MCF 10A (cell line): ENCODE data around the gene SMAD9. TPM values are rescaled to one million over a fixed set of nuclear protein-coding genes. Genes with fewer than 3 reads are reported as not detected.
"Not testable (repeated sequence)": the region's sequence is repeated elsewhere in the genome, so short reads cannot be mapped to it uniquely, and the experiment has no call there.

ENCODE experiments used
- BruUV-seq: library from RNA; stranded (reverse); fragments of 400-500 nt; replicated peaks from 2 replicates; lab custom pipeline; 2021; lab: Mats Ljungman, UMichigan
- CTCF ChIA-PET: fragments of 300-600 bp; sonication (Branson Sonifier 250); formaldehyde crosslinking; extraction: SDS; loops from one replicate; lab custom pipeline; 2021; ENCODE audit warnings: antibody characterized with exemption, inconsistent platforms; lab: Yijun Ruan, JAX
- POLR2A ChIA-PET: fragments of 300-600, 350-650 bp; sonication (Branson Sonifier 250); formaldehyde crosslinking; extraction: SDS; loops from one replicate; lab custom pipeline; 2020; ENCODE audit warnings: antibody characterized with exemption, inconsistent platforms; lab: Yijun Ruan, JAX
- DNase-seq: peaks from one replicate; pipeline ENCODE4 v3.0.0-alpha.2; 2018; ENCODE audit not compliant: unreplicated experiment
- H3K27ac Mint-ChIP-seq: one replicate; pipeline ENCODE4 v1.8.0; 2022; ENCODE audit warnings: mild to moderate bottlenecking, low read depth, mixed read lengths; ENCODE audit not compliant: unreplicated experiment
- H3K27me3 Mint-ChIP-seq: one replicate; pipeline ENCODE4 v1.8.0; 2022; ENCODE audit warnings: mixed read lengths; ENCODE audit not compliant: insufficient read depth, unreplicated experiment
- H3K36me3 Mint-ChIP-seq: one replicate; pipeline ENCODE4 v1.8.0; 2022; ENCODE audit warnings: mild to moderate bottlenecking, moderate library complexity, mixed read lengths; ENCODE audit not compliant: insufficient read depth, unreplicated experiment
- H3K4me1 Mint-ChIP-seq: one replicate; pipeline ENCODE4 v1.8.0; 2022; ENCODE audit warnings: mixed read lengths; ENCODE audit not compliant: insufficient read depth, unreplicated experiment
- H3K4me3 Mint-ChIP-seq: one replicate; pipeline ENCODE4 v1.8.0; 2022; ENCODE audit warnings: mild to moderate bottlenecking, moderate library complexity, mixed read lengths; ENCODE audit not compliant: unreplicated experiment
- H3K9me3 Mint-ChIP-seq: one replicate; pipeline ENCODE4 v1.8.0; 2022; ENCODE audit warnings: mixed read lengths; ENCODE audit not compliant: unreplicated experiment
- intact Hi-C: fragments of 100-400 bp; cut with micrococcal nuclease; formaldehyde crosslinking; loops from 2 replicates; pipeline ENCODE4 v1.14.1; 2022
- total RNA-seq: library from RNA; stranded (reverse); gene quantifications from 2 replicates; pipeline ENCODE4 v1.2.3, GENCODE V29; 2022
- TF ChIP-seq, protein P1 (sequence below): fragments of 200-600 bp; IDR thresholded peaks from one replicate; pipeline ENCODE4 v1.8.0; 2022; ENCODE audit warnings: antibody characterized with exemption, mild to moderate bottlenecking; ENCODE audit not compliant: unreplicated experiment

SMAD9 gene
- total RNA-seq, 1 experiment from 2014 or later, result 1.6 TPM

DNA sequence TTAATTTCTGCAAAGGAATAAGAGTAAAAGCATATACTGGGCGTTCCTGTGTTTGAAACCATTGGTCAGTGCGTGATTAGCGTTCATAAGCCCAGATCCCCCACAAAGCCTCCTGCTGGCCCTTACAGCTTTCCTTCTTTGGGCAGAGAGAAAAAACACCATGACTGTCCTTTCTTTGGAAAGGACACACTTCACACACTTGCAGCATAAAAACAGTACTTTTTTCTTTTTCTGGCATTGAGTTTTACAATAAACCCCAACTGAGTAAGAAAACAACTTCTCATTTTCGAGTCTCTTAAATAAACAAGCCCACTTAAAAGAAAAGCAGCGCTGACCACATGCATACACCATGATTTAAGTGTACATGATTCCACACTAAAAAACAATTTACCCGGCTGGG is 35.8 kb downstream of the SMAD9 start:
- H3K4me1 Mint-ChIP-seq, result no peaks in the 10 kb centered on the region

DNA sequence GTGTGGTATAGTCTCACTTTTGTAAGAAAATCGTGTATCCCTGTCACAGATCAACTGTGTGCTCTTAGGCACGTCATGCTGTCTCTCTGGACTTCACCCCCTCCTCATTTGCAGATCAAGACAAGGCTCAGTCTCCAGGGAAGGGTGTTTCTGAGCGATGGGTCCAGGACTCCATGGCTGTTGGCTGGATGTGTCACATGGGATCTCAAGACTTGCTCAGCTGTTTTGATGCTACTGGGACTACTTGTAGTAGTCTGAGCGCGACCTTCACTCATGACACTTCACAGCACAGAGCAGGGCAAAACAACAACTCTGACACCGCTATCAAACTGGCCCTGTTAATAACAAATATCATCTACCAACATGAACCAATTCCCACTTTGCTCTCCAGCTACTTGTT is 36.2 kb downstream of the SMAD9 start:
- ChIA-PET POLR2A (no interaction called here), CTCF (interaction anchor here (0.6 to 1.2 kb wide), 3 partner anchors 25 to 1260 kb away, joined by 3 to 5 read pairs (median 3); no protein-coding TSS in a partner anchor)
- Mint-ChIP-seq H3K4me3 (no peak overlapping the region), H3K27ac (no peak overlapping the region), H3K4me1 (no peaks in the 10 kb centered on the region), H3K36me3 (no peaks in the 10 kb centered on the region), H3K9me3 (no peaks in the 10 kb centered on the region), H3K27me3 (no peaks in the 10 kb centered on the region)
- no TSS peak for BruUV-seq
- TF ChIP-seq, protein P1, sequence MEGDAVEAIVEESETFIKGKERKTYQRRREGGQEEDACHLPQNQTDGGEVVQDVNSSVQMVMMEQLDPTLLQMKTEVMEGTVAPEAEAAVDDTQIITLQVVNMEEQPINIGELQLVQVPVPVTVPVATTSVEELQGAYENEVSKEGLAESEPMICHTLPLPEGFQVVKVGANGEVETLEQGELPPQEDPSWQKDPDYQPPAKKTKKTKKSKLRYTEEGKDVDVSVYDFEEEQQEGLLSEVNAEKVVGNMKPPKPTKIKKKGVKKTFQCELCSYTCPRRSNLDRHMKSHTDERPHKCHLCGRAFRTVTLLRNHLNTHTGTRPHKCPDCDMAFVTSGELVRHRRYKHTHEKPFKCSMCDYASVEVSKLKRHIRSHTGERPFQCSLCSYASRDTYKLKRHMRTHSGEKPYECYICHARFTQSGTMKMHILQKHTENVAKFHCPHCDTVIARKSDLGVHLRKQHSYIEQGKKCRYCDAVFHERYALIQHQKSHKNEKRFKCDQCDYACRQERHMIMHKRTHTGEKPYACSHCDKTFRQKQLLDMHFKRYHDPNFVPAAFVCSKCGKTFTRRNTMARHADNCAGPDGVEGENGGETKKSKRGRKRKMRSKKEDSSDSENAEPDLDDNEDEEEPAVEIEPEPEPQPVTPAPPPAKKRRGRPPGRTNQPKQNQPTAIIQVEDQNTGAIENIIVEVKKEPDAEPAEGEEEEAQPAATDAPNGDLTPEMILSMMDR, result no peak
- intact Hi-C loops, result no loop called here
- no peak for DNase-seq

More for the DNA sequence above, 35.8 kb downstream of the SMAD9 start:
- no TSS peak for BruUV-seq
- no peak for DNase-seq
- no peaks in the 10 kb centered on the region for H3K9me3 Mint-ChIP-seq
- intact Hi-C loops, result no loop called here
- H3K27ac Mint-ChIP-seq, result no peak overlapping the region
- CTCF ChIA-PET, result interaction anchor here (0.6 to 1.1 kb wide), 3 partner anchors 26 to 1261 kb away, joined by 3 to 4 read pairs (median 3); no protein-coding TSS in a partner anchor
- H3K27me3 Mint-ChIP-seq, result no peaks in the 10 kb centered on the region
- H3K4me3 Mint-ChIP-seq, result no peak overlapping the region
- POLR2A ChIA-PET, result no interaction called here
- H3K36me3 Mint-ChIP-seq, result no peaks in the 10 kb centered on the region
- TF ChIP-seq, protein P1, result no peak

DNA sequence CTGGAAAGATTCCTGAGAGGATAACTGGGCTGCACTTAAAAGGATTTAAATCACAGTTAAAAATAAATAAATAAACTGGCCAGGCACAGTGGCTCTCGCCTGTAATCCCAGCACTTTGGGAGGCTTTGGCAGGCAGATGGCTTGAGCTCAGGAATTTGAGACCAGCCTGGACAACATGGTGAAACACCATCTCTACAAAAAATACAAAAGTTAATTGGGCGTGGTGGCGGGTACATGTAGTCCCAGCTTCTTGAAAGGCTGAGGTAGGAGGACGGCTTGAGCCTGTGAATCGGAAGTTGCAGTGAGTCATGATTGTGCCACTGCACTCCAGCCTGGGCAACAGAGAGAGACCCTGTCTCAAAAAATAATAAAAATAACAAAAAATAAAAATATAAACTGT is 36.6 kb downstream of the SMAD9 start:
- intact Hi-C loops, H3K4me1 Mint-ChIP-seq, BruUV-seq, H3K4me3 Mint-ChIP-seq, POLR2A ChIA-PET, H3K9me3 Mint-ChIP-seq, H3K36me3 Mint-ChIP-seq, H3K27ac Mint-ChIP-seq, H3K27me3 Mint-ChIP-seq: not testable (repeated sequence)
- DNase-seq, result peak; percentile 64
- CTCF ChIA-PET, result interaction anchor here (1.2 kb wide), 1 partner anchor 25 kb away, joined by 5 read pairs; no protein-coding TSS in a partner anchor

DNA sequence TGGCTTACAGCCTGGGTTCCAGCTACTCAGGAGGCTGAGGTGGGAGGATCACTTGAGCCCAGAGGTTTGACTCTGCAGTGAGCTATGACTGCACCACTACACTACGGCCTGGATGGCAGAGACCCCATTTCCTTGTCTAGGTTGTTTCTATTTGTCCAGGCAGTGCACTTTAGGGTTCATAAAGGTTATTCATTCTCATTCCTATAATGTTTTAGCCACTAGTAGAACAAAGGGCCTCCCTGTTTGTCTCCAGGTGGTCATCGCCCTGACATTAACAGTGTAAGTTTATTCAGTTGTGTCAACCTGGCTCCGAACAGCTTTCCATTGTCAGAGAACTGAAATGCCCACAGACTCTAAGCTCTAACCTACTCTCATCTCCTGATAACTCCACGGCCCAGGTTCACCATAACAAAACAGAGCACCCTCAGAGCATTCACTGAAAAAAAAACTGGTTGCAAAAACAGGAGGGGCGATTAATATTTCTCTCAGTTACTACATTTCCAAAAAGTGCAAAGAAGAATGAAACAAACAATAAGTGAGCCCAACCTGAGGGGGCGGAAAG is 37.1 kb downstream of the SMAD9 start:
- Mint-ChIP-seq H3K27me3 (no peaks in the 10 kb centered on the region), H3K9me3 (no peaks in the 10 kb centered on the region), H3K36me3 (no peaks in the 10 kb centered on the region), H3K4me1 (no peaks in the 10 kb centered on the region), H3K4me3 (no peak overlapping the region), H3K27ac (no peak overlapping the region)
- no TSS peak for BruUV-seq
- no peak for DNase-seq
- TF ChIP-seq, protein P1, result no peak
- ChIA-PET CTCF (interaction anchor here (0.6 to 1.2 kb wide), 3 partner anchors 25 to 370 kb away, joined by 3 to 5 read pairs (median 3); no protein-coding TSS in a partner anchor), POLR2A (no interaction called here)
- intact Hi-C loops, result no loop called here
